PFSK-1 (cell line): ENCODE results near the gene JMJD1C.
A peak's percentile ranks its signal among the peaks of the same experiment; 100 is the strongest.

Experiments
- FOXP2 ChIP-seq: optimal IDR thresholded peaks from 2 replicates; pipeline ENCODE3; 2011; ENCODE audit warnings: borderline replicate concordance, control low read depth, inconsistent platforms; ENCODE audit not compliant: insufficient read depth; ENCODE audit errors: extremely low read length, extremely low read depth
- POLR2AphosphoS5 ChIP-seq: IDR thresholded peaks from 2 replicates; pipeline ENCODE4 v1.6.1; 2012; ENCODE audit warnings: low read depth, mild to moderate bottlenecking, control low read depth, low read length, moderate library complexity
- SIN3A ChIP-seq: IDR thresholded peaks from 2 replicates; pipeline ENCODE4 v1.6.1; 2012; ENCODE audit warnings: mild to moderate bottlenecking, low read length, moderate library complexity, borderline replicate concordance; ENCODE audit not compliant: insufficient read depth
- TAF1 ChIP-seq: IDR thresholded peaks from 2 replicates; pipeline ENCODE4 v1.6.1; 2012; ENCODE audit warnings: low read length, control low read depth, borderline replicate concordance; ENCODE audit not compliant: insufficient read depth
- TF ChIP-seq, protein P1 (sequence below), 2 experiments: IDR thresholded peaks; 2 replicates each; pipeline versions ENCODE4 v1.6.1 to v1.8.0; 2011 to 2012; ENCODE audit warnings: low read depth in 2 of 2, low read length in 2 of 2, control low read depth in 1 of 2, inconsistent platforms in 1 of 2, mild to moderate bottlenecking in 1 of 2, moderate library complexity in 1 of 2; ENCODE audit not compliant: insufficient read depth in 1 of 2

DNA sequence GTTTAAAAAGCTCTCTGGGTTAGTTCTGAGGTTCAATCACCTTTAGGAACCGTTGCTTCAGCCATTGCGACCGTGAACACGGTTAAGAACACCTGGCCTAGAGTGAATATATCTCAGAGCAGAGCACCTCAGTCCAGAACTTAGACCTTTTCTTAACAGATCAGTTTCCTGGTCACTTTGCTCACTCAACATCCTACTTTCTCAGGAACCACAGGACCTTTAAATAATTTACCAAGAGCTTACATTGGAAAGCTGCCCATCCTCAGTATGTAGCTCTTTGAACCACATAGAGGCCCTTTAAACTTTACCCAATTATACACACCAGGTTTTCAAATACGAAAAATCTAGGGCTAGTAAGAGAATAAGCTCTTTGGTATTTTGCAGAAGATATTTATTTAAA is 179.4 kb downstream of the JMJD1C start:
- no peak for TF ChIP-seq POLR2AphosphoS5
- TF ChIP-seq SIN3A = peak; percentile 45; the same call in 1 of the 2 replicates
- TF ChIP-seq, protein P1, sequence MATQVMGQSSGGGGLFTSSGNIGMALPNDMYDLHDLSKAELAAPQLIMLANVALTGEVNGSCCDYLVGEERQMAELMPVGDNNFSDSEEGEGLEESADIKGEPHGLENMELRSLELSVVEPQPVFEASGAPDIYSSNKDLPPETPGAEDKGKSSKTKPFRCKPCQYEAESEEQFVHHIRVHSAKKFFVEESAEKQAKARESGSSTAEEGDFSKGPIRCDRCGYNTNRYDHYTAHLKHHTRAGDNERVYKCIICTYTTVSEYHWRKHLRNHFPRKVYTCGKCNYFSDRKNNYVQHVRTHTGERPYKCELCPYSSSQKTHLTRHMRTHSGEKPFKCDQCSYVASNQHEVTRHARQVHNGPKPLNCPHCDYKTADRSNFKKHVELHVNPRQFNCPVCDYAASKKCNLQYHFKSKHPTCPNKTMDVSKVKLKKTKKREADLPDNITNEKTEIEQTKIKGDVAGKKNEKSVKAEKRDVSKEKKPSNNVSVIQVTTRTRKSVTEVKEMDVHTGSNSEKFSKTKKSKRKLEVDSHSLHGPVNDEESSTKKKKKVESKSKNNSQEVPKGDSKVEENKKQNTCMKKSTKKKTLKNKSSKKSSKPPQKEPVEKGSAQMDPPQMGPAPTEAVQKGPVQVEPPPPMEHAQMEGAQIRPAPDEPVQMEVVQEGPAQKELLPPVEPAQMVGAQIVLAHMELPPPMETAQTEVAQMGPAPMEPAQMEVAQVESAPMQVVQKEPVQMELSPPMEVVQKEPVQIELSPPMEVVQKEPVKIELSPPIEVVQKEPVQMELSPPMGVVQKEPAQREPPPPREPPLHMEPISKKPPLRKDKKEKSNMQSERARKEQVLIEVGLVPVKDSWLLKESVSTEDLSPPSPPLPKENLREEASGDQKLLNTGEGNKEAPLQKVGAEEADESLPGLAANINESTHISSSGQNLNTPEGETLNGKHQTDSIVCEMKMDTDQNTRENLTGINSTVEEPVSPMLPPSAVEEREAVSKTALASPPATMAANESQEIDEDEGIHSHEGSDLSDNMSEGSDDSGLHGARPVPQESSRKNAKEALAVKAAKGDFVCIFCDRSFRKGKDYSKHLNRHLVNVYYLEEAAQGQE (IDR thresholded peaks at IDR 0.05; ENCODE audit: insufficient read depth in 1 of 2, low read depth in 2 of 2, low read length in 2 of 2) = no peak
- no peak for TF ChIP-seq TAF1
- no peak for TF ChIP-seq FOXP2
